Adrenal gland (tissue), 5 donors: Measurements from ENCODE around the gene MUC20.

Experiments
- POLR2A ChIP-seq, 2 donors: fragments of 450-650 bp; IDR thresholded peaks; one replicate each; pipeline ENCODE4 v1.6.1; 2017; ENCODE audit warnings: antibody characterized with exemption in 2 of 2, mild to moderate bottlenecking in 2 of 2, moderate library complexity in 1 of 2
- TF ChIP-seq, protein P1 (sequence below), 6 experiments: fragments of 450-650 bp in 4 of 6; fragments of 200-600 bp in 2 of 6; sonication (generic) in 1 of 6; IDR thresholded peaks; 1 replicate in 5 of 6; 2 replicates in 1 of 6; pipeline versions ENCODE4 v1.5.1 to v1.8.0; 2016 to 2021; ENCODE audit warnings: antibody characterized with exemption in 6 of 6, mild to moderate bottlenecking in 2 of 6, moderate library complexity in 1 of 6
- donor health status: DM: no; HTN: no; CAD: no.

DNA sequence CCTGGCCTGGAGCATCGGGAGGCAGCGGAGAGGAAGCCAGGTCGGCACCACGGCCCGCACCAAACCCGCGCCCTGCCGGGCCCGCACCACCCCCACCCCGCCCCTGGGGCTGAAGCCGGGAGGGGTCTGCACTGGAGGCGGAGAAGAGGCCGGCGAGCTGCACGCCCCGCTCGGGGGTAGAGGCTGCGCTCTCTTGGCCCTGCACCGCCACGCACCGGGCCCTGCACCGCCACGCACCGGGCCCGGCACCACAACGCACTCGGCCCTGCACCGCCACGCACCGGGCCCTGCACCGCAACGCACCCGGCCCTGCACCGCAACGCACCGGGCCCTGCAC lies 41.4 kb downstream of the MUC20 start:
- TF ChIP-seq, protein P1, sequence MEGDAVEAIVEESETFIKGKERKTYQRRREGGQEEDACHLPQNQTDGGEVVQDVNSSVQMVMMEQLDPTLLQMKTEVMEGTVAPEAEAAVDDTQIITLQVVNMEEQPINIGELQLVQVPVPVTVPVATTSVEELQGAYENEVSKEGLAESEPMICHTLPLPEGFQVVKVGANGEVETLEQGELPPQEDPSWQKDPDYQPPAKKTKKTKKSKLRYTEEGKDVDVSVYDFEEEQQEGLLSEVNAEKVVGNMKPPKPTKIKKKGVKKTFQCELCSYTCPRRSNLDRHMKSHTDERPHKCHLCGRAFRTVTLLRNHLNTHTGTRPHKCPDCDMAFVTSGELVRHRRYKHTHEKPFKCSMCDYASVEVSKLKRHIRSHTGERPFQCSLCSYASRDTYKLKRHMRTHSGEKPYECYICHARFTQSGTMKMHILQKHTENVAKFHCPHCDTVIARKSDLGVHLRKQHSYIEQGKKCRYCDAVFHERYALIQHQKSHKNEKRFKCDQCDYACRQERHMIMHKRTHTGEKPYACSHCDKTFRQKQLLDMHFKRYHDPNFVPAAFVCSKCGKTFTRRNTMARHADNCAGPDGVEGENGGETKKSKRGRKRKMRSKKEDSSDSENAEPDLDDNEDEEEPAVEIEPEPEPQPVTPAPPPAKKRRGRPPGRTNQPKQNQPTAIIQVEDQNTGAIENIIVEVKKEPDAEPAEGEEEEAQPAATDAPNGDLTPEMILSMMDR (IDR thresholded peaks at IDR 0.05) = no peak
- TF ChIP-seq POLR2A (IDR thresholded peaks at IDR 0.05) = no peak
